Measurements from ENCODE around the gene MARCHF4.
"Not testable (repeated sequence)": the region's sequence is repeated elsewhere in the genome, so short reads cannot be mapped to it uniquely, and the experiment has no call there.

MARCHF4 gene

GRCh38 chr2:216391401-216391800 is 19.1 kb upstream of the MARCHF4 start:
- no peak for DNase-seq (ENCODE audit: low read depth)

DNA sequence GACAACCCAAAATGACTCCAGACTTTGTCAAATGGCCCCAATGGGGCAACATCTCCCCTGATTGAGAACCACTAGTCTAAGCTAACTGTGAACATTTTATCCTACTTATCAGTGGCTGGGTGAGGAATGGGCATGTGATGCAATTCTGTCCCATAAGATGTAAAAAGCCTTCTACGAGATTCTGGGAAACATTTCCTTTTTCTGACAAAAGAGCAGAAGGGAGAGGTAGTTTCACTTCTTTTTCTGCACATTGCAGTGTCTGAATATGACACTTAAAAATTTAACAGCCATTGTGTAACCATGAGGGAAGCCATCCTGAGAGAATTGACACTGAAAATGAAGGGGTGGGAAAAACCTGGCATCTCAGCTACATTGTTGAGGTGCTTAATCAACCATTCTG is 17.3 kb upstream of the MARCHF4 start:
- DNase-seq (ENCODE audit: low read depth): no peak

- DNase-seq (ENCODE audit: low read depth): no peak
Measured at GRCh38 chr2:216388046-216388884, 16.0 kb upstream of the MARCHF4 start.

DNA sequence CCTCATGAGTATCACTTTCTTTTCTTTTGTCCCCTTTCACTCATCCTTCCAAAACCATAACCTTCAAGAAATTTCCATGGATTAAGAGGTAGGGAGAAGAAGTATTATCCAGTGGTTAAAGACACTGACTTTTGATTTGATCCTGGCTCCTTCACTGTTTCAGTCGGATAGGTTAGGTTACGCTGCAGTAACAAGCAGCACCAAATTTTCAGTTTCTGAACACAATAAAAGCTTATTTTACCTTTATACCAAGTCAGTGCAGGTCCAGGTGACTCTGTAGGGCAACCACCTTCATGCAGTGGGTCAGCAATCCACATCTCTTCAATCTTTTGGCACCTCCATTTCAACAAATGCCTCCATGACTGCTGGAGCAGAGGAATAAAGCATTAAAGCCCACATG is 15.0 kb upstream of the MARCHF4 start:
- no peak for DNase-seq (ENCODE audit: low read depth)

DNA sequence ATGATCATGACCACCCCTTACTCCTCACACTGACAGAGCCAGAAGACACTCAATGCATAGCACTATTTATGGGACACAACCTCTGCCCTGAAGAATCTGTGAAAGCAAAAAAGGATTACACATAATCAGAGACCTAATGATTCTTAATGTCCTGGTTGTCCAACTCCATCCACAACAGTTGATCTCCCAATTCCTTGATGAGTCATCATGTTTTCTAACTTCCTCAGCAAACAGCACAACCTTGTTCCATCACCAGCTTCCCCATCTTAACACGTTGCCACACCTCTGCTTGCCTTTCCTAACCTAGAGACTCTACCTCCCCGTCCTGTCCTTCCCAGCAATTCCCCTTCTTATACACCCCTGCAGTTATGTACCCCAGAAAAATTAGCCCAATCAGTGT is 13.2 kb upstream of the MARCHF4 start:
- DNase-seq (ENCODE audit: low read depth): no peak

GRCh38 chr2:216384409-216384808 is 12.1 kb upstream of the MARCHF4 start:
- not testable (repeated sequence) for DNase-seq (ENCODE audit: low read depth)

DNA sequence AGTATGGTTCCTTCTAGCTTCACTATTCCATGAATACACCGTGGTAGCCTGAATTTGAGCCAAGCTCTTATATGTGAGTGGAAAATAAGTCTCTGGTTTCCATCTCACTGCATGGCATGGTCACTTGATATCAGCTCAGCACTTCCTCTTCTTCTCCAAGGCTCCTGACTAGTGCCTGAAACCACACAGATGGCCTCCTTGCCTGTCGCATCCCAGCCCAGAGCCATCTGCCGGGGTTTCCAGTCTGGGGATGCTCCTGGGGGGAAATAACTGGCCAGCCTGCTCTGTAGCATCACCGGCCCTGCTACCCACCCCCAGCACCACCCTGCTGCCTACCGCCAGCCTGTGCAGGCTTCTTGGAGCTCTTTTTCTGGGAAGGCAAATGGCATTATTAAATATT is 7.7 kb upstream of the MARCHF4 start:
- DNase-seq (ENCODE audit: low read depth): no peak

DNA sequence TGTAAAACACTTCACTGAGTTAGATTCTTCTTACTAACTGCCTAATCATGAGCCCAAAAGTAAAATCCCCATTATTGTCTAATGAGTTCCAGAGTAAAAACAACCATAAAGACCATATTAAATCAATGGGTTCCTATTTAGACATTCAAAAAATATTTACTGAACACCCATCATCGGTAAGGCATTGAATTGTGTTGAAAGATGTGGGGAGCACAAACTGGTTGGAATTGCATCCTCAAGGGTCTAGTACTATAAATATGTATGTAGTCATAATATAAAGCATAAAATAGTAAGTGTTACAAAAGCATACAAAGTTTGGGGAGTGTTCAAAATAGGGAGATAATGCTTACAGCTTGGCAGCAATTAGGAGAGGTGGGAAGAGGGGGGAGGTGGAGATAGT is 3.0 kb upstream of the MARCHF4 start:
- no peak for DNase-seq (ENCODE audit: low read depth)

GRCh38 chr2:216373896-216374295 is 1.6 kb upstream of the MARCHF4 start:
- DNase-seq (ENCODE audit: low read depth): no peak

GRCh38 chr2:216372761-216373291 is 543 bp upstream of the MARCHF4 start:
- DNase-seq (ENCODE audit: low read depth): peak; percentile 52

DNA sequence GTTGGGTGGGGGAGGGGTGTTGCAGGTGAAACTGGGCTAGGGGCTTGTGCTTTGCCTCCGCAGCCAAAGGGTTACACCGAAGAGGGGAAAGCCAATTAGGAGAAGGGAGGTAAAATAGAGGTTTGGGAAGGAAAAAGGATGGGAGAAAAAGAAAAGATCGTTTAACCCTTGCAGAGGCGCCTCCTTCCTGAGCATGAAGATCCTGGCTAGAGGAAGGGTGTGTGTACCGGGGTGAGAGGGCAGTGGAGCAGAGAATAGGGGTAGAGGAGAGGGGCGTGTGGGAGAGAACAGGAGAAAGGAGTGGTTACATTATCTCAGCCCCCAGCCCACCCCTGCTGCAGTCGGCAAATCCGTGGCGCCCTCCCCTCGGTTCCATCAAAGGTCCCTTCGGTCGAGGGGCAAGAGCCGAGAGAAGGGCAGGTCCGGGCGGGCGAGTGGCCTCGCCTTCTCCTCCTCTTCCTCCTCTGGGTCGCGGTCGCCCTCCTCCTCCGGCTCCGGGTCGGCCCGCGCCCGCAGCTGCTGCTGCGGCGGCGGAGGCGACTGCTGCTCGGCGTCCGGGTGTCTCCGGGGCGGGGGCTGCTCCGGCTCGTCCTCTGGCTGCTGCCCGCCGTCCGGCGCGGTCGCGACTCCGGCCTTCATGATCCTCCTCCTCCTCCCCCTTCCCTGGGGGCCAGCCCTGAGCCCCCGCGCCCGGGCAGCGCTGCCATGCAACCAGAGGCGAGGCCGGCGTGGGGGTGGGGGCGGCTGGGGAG is 1.1 kb downstream of the MARCHF4 start:
- no peak for DNase-seq (ENCODE audit: low read depth)

- no peak for DNase-seq (ENCODE audit: low read depth)
Measured at GRCh38 chr2:216369821-216370220, 2.5 kb downstream of the MARCHF4 start.

GRCh38 chr2:216366777-216367471 is 5.4 kb downstream of the MARCHF4 start:
- no peak for DNase-seq (ENCODE audit: low read depth)

DNA sequence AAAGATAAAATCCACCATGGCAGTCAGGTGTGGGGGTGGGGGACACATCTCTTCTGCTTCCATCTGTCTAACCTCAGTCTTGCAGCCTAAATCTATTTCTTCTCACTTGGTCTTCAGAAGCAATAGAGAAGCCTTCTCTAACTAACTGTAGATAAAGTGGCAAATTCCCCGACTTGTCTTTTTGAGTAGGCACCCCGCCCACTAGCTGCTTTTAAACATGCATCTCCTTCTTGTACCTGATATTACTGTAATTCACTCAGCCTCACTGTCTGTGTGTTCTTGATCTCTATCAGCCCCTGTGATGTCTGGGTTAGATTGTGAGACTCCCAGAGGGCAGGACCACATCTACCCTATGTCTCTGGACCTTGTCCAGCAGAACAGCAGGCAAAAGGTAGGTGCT is 6.8 kb downstream of the MARCHF4 start:
- DNase-seq (ENCODE audit: low read depth): no peak

DNA sequence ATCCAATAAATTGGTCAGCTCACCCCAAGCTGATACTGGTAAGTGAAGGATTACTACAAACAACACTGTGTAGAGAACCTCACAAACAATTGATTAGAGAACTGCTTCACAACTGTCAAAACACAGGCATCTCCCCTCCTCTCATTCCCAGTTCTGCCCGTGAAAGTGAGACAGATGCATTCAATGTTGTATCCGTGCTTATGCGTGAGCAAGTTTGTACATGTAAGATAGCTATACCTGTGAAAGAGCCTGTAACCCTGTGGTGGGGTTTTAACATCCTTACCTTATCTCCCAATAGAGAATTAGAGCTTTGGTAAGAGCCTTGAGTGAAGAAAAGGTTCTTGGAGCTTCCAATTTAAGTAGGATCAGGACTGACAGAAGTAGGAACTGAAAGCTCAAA is 9.1 kb downstream of the MARCHF4 start:
- no peak for DNase-seq (ENCODE audit: low read depth)

GRCh38 chr2:216362730-216363129 is 9.6 kb downstream of the MARCHF4 start:
- no peak for DNase-seq (ENCODE audit: low read depth)

- no peak for DNase-seq (ENCODE audit: low read depth)
Measured at GRCh38 chr2:216355711-216356110, 16.6 kb downstream of the MARCHF4 start.

DNA sequence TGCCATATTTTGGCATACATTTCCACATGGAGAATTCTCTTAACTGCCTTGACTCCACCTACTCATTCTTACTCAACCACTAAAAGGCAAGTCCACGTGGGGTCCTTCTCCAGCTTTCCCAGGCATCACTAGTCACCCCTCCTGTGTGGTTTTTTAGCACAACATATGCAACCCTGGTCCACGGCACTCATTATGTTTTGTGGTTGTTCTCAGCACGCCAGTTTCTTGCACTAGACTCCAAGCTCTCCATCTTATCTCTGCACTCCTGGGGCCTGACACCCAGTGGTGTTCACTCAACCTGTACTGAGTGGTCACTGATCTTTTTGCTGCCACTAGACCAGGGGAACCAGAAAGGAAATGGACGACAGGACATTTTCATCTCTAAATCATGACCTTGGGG is 18.0 kb downstream of the MARCHF4 start:
- no peak for DNase-seq (ENCODE audit: low read depth)

DNA sequence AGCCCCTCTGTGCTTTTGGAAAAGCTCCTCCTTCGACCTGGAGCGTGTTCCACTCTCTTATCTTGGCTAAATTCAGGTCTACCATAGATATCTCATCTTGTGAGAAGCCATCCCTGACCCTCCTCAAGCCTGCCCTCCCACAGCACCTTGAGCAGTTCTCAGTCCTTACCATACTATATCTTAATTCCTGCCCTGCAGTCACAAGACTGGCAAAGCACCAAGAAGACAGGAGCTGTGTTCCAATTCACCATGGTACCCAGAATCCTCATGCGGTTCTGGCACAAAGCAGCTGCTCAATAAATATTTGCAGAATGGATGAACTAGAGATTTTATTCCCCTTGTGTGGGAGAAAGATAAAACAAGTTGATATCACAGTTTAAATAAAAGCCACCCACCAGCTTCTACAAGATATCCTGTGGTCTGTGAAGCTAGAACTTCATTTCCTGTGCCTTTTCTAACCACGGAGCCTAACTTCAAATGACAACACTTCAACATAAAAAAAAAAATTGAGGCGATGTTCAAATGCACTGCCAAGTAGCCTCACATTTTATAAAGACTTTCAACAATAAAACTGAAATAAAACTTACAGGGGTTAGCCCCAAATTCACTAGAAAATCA is 19.5 kb downstream of the MARCHF4 start:
- DNase-seq (ENCODE audit: low read depth): no peak

GRCh38 chr2:216351172-216351925 is 20.9 kb downstream of the MARCHF4 start:
- DNase-seq (ENCODE audit: low read depth): no peak

GRCh38 chr2:216350214-216350791 is 22.0 kb downstream of the MARCHF4 start:
- DNase-seq (ENCODE audit: low read depth): no peak
